ENCODE results near the gene MCMBP.

The MCMBP gene

GRCh38 chr10:119783665-119784027, 89.0 kb downstream of the MCMBP start:
- DNase-seq (ENCODE audit: low spot score) = no peak

GRCh38 chr10:119782981-119783664, 89.5 kb downstream of the MCMBP start:
- no peak for DNase-seq (ENCODE audit: low spot score)

- DNase-seq (ENCODE audit: low spot score) = no peak
Observed at GRCh38 chr10:119781498-119781897, 91.1 kb downstream of the MCMBP start.

GRCh38 chr10:119780879-119781480, 91.7 kb downstream of the MCMBP start:
- DNase-seq (ENCODE audit: low spot score) = no peak

Measured in RKO (cell line).